ENCODE results near the gene SP100.

DNA sequence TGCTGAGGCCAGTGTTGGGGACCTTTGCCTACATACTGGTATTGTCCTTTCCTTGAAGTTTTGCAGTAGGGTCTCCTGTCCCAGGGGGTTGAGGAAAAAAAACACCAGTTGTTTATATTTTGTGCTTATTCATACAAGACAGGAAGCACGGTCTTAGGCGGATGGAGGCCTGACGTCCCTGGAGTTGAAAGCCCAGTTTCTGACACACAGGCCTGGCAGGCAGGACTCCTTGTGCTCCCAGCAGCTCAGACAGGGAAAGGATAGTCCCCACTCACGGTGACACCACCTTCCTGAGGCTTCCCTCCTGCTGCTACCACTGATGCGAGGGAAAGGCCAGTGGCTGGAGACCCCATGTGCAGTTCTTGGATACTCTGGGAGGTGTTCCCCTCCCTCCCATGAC, 15.5 kb upstream of the SP100 start:
- TF ChIP-seq CTCF (IDR thresholded peaks at IDR 0.05) (no peak), POLR2A (IDR thresholded peaks at IDR 0.05) (no peak)

Data from right lobe of liver (tissue), 4 donors.